ENCODE measurements around the gene ATP11A.
"Not testable (repeated sequence)": the region's sequence is repeated elsewhere in the genome, so short reads cannot be mapped to it uniquely, and the experiment has no call there.

Gene ATP11A

DNA sequence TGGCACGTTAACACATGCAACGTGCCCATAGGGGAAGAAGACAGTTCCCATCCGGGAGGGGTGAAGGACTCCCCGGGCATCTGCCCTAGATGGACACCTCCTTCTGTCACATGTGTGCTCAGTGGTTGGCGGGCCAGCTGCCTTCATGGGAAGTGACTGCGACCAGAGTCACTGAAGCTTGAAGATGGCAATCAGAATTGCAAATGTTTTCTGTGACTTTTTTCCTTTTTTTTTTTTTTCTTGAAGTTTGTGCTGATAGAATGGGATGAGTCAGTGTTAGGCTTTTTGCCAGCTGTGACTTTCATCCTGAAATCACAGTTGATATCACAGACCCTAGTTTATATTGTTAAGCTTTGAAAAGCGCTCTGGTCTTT, 170.0 kb downstream of the ATP11A start:
- DNase-seq (no peak), ATAC-seq (ENCODE audit: insufficient read depth, low read depth) (no peak)
- no peak overlapping the region for H2AFZ ChIP-seq (ENCODE audit: low read depth, low read length)
- H3K4me1 ChIP-seq (ENCODE audit: insufficient read depth, low read length), result no peaks in the 10 kb centered on the region
- no peak overlapping the region for H3K27ac ChIP-seq (ENCODE audit: low read length)
- no peak for TF ChIP-seq EZH2 (IDR thresholded peaks at IDR 0.05; ENCODE audit: borderline replicate concordance, low read depth, low read length, severe bottlenecking)
- TF ChIP-seq, protein P1, sequence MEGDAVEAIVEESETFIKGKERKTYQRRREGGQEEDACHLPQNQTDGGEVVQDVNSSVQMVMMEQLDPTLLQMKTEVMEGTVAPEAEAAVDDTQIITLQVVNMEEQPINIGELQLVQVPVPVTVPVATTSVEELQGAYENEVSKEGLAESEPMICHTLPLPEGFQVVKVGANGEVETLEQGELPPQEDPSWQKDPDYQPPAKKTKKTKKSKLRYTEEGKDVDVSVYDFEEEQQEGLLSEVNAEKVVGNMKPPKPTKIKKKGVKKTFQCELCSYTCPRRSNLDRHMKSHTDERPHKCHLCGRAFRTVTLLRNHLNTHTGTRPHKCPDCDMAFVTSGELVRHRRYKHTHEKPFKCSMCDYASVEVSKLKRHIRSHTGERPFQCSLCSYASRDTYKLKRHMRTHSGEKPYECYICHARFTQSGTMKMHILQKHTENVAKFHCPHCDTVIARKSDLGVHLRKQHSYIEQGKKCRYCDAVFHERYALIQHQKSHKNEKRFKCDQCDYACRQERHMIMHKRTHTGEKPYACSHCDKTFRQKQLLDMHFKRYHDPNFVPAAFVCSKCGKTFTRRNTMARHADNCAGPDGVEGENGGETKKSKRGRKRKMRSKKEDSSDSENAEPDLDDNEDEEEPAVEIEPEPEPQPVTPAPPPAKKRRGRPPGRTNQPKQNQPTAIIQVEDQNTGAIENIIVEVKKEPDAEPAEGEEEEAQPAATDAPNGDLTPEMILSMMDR (IDR thresholded peaks at IDR 0.05; ENCODE audit: borderline replicate concordance, extremely low read depth, low read length, poor library complexity, severe bottlenecking), result no peak
- H3K9me3 ChIP-seq (ENCODE audit: insufficient read depth, low read length, severe bottlenecking), result no peaks in the 10 kb centered on the region
- H3K9ac ChIP-seq (ENCODE audit: low read depth, low read length), result no peak overlapping the region
- H3K27me3 ChIP-seq (ENCODE audit: insufficient read depth, low read length, poor library complexity), result no peaks in the 10 kb centered on the region
- H4K20me1 ChIP-seq (ENCODE audit: insufficient read depth, low read length), result no peaks in the 10 kb centered on the region
- H3K4me2 ChIP-seq (ENCODE audit: insufficient read depth, low read length), result no peak overlapping the region
- no peaks in the 10 kb centered on the region for H3K79me2 ChIP-seq (ENCODE audit: insufficient read depth, low read length)
- H3K4me3 ChIP-seq (ENCODE audit: low read depth in 1 of 2, low read length in 2 of 2), result no peak overlapping the region
- H3K36me3 ChIP-seq (ENCODE audit: insufficient read depth, low read length), result peaks cover 75% of the 10 kb centered on the region

DNA sequence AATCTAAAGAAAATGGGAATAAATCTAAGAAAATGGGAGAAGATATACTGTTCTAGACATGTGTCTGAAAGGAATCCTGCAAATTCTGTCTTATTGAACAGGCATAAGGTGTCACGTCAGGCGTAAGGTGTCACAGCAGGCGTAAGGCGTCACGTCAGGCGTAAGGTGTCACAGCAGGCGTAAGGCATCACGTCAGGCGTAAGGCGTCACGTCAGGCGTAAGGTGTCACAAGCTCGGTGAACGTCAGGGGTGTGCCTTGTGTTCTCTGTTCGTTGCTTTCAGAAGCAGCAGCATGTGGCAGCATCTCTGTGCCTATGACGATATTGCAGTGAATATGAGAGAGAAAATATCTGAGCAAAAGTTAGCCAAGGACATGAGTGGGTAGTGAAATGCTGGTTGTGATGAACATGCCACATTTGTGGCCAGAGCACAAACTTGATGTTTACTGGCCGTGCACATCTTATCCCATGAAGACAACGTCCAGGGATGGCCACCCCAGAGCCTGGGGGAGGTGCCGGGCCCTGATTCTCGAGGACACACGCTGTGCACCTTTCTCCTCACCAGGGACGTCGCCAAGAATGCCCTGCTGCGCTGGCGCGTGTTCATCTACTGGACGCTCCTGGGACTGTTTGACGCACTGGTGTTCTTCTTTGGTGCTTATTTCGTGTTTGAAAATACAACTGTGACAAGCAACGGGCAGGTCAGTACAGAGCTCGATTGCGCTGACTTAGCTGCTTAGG, 172.2 kb downstream of the ATP11A start:
- Histone ChIP-seq H3K79me2 (ENCODE audit: insufficient read depth, low read length) (no peaks in the 10 kb centered on the region), H3K27me3 (ENCODE audit: insufficient read depth, low read length, poor library complexity) (no peaks in the 10 kb centered on the region), H2AFZ (ENCODE audit: low read depth, low read length) (no peak overlapping the region), H4K20me1 (ENCODE audit: insufficient read depth, low read length) (no peaks in the 10 kb centered on the region), H3K27ac (ENCODE audit: low read length) (no peak overlapping the region), H3K4me1 (ENCODE audit: insufficient read depth, low read length) (no peaks in the 10 kb centered on the region), H3K4me3 (ENCODE audit: low read depth in 1 of 2, low read length in 2 of 2) (no peak overlapping the region), H3K9ac (ENCODE audit: low read depth, low read length) (no peak overlapping the region), H3K9me3 (ENCODE audit: insufficient read depth, low read length, severe bottlenecking) (no peaks in the 10 kb centered on the region), H3K4me2 (ENCODE audit: insufficient read depth, low read length) (no peak overlapping the region), H3K36me3 (ENCODE audit: insufficient read depth, low read length) (peaks cover 56% of the 10 kb centered on the region)
- no peak for TF ChIP-seq EZH2 (IDR thresholded peaks at IDR 0.05; ENCODE audit: borderline replicate concordance, low read depth, low read length, severe bottlenecking)
- TF ChIP-seq, protein P1 (IDR thresholded peaks at IDR 0.05; ENCODE audit: borderline replicate concordance, extremely low read depth, low read length, poor library complexity, severe bottlenecking), result no peak
- ATAC-seq (ENCODE audit: insufficient read depth, low read depth) (no peak), DNase-seq (no peak)

DNA sequence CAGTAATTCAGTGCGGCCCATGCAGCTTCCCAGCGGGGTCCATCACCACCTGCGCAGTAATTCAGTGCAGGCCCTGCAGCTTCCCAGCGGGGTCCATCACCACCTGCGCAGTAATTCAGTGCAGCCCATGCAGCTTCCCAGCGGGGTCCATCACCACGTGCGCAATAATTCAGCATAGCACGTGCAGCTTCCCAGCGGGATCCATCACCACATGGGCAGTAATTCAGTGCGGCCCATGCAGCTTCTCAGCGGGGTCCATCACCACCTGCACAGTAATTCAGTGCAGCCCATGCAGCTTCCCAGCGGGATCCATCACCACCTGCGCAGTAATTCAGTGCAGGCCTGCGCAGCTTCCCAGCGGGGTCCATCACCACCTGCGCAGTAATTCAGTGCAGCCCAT, 173.5 kb downstream of the ATP11A start:
- not testable (repeated sequence) for H3K4me2 ChIP-seq (ENCODE audit: insufficient read depth, low read length); H3K27ac ChIP-seq (ENCODE audit: low read length); H3K27me3 ChIP-seq (ENCODE audit: insufficient read depth, low read length, poor library complexity); H3K4me1 ChIP-seq (ENCODE audit: insufficient read depth, low read length); H2AFZ ChIP-seq (ENCODE audit: low read depth, low read length); ATAC-seq (ENCODE audit: insufficient read depth, low read depth); H3K4me3 ChIP-seq (ENCODE audit: low read depth in 1 of 2, low read length in 2 of 2); H3K9me3 ChIP-seq (ENCODE audit: insufficient read depth, low read length, severe bottlenecking); H3K79me2 ChIP-seq (ENCODE audit: insufficient read depth, low read length); DNase-seq; H3K9ac ChIP-seq (ENCODE audit: low read depth, low read length); H4K20me1 ChIP-seq (ENCODE audit: insufficient read depth, low read length)
- peaks cover 54% of the 10 kb centered on the region for H3K36me3 ChIP-seq (ENCODE audit: insufficient read depth, low read length)

DNA sequence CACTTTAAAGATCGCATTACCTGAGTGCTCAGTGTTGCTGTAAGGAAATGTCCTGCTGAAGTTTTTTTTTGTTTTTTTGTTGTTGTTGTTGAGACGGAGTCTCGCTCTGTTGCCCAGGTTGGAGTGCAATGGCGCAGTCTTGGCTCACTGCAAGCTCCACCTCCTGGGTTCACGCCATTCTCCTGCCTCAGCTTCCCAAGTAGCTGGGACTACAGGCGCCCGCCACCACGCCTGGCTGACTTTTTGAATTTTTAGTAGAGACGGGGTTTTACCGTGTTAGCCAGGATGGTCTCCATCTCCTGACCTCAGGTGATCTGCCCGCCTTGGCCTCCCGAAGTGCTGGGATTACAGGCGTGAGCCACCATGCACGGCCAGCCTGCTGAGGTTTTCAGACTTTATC, 175.6 kb downstream of the ATP11A start:
- not testable (repeated sequence) for H3K27me3 ChIP-seq (ENCODE audit: insufficient read depth, low read length, poor library complexity); H3K27ac ChIP-seq (ENCODE audit: low read length); H4K20me1 ChIP-seq (ENCODE audit: insufficient read depth, low read length); H3K9me3 ChIP-seq (ENCODE audit: insufficient read depth, low read length, severe bottlenecking); H3K9ac ChIP-seq (ENCODE audit: low read depth, low read length); H3K79me2 ChIP-seq (ENCODE audit: insufficient read depth, low read length); ATAC-seq (ENCODE audit: insufficient read depth, low read depth); H3K4me2 ChIP-seq (ENCODE audit: insufficient read depth, low read length); H2AFZ ChIP-seq (ENCODE audit: low read depth, low read length); H3K4me3 ChIP-seq (ENCODE audit: low read depth in 1 of 2, low read length in 2 of 2); DNase-seq; H3K4me1 ChIP-seq (ENCODE audit: insufficient read depth, low read length)
- H3K36me3 ChIP-seq (ENCODE audit: insufficient read depth, low read length), result peaks cover 34% of the 10 kb centered on the region

Data from DND-41 (cell line).